ENCODE data around the gene TSHZ3. TPM values are rescaled to one million over a fixed set of nuclear protein-coding genes. Genes with fewer than 3 reads are reported as not detected.

The TSHZ3 gene
- total RNA-seq, 1 donor from 2014 or later: 23.6 TPM

- DNase-seq (ENCODE audit: low spot score): no peak
These were observed 4.6 kb upstream of the TSHZ3 start for GRCh38 chr19:31353833-31354232.

- DNase-seq (ENCODE audit: low spot score): no peak
These were observed 3.8 kb upstream of the TSHZ3 start for GRCh38 chr19:31352782-31353651.

- no peak for DNase-seq (ENCODE audit: low spot score)
These were observed 3.1 kb upstream of the TSHZ3 start for GRCh38 chr19:31352296-31352781.

- DNase-seq (ENCODE audit: low spot score): no peak
These were observed 2.6 kb upstream of the TSHZ3 start for GRCh38 chr19:31351855-31352195.

- no peak for DNase-seq (ENCODE audit: low spot score)
These were observed 2.0 kb upstream of the TSHZ3 start for GRCh38 chr19:31351056-31351854.

- no peak for DNase-seq (ENCODE audit: low spot score)
These were observed 1.4 kb upstream of the TSHZ3 start for GRCh38 chr19:31350693-31351055.

GRCh38 chr19:31350033-31350692 lies 927 bp upstream of the TSHZ3 start:
- no peak for DNase-seq (ENCODE audit: low spot score)

GRCh38 chr19:31348481-31349159 lies 616 bp downstream of the TSHZ3 start:
- DNase-seq (ENCODE audit: low spot score): no peak

GRCh38 chr19:31347828-31348392 lies 1.3 kb downstream of the TSHZ3 start:
- no peak for DNase-seq (ENCODE audit: low spot score)

GRCh38 chr19:31347354-31347753 lies 1.9 kb downstream of the TSHZ3 start:
- no peak for DNase-seq (ENCODE audit: low spot score)

- no peak for DNase-seq (ENCODE audit: low spot score)
These were observed 2.8 kb downstream of the TSHZ3 start for GRCh38 chr19:31346184-31347059.

- DNase-seq (ENCODE audit: low spot score): no peak
These were observed 4.8 kb downstream of the TSHZ3 start for GRCh38 chr19:31344403-31344802.

- no peak for DNase-seq (ENCODE audit: low spot score)
These were observed 6.3 kb downstream of the TSHZ3 start for GRCh38 chr19:31342926-31343325.

- DNase-seq (ENCODE audit: low spot score): no peak
These were observed 8.9 kb downstream of the TSHZ3 start for GRCh38 chr19:31340042-31341025.

- no peak for DNase-seq (ENCODE audit: low spot score)
These were observed 9.8 kb downstream of the TSHZ3 start for GRCh38 chr19:31339411-31339810.

GRCh38 chr19:31338069-31338776 lies 11.0 kb downstream of the TSHZ3 start:
- no peak for DNase-seq (ENCODE audit: low spot score)

GRCh38 chr19:31337008-31337914 lies 12.0 kb downstream of the TSHZ3 start:
- DNase-seq (ENCODE audit: low spot score): no peak
